HCT116 (cell line): Measurements from ENCODE around the gene NT5C3A. TPM values are rescaled to one million over a fixed set of nuclear protein-coding genes. Genes with fewer than 3 reads are reported as not detected.

Experiments
- ATAC-seq: fragments of 200-7000 bp; cut with Tn5 transposase; 2 replicates; pipeline ENCODE4 v1.9.1; 2020; ENCODE audit warnings: mild to moderate bottlenecking, moderate library complexity
- BruUV-seq: library from RNA; stranded (reverse); fragments of 400-500 nt; replicated peaks from 2 replicates; lab custom pipeline; 2021; lab: Mats Ljungman, UMichigan
- CTCF ChIA-PET: fragments of 300-600 bp; sonication (Branson Sonifier 250); formaldehyde crosslinking; loops from one replicate; lab custom pipeline; 2021; ENCODE audit warnings: antibody characterized with exemption; lab: Charles Lee
- POLR2A ChIA-PET: fragments of 300-600, 350-600 bp; sonication (Branson Sonifier 250); formaldehyde crosslinking; loops from one replicate; lab custom pipeline; 2021; ENCODE audit warnings: antibody characterized with exemption; lab: Charles Lee
- RAD21 ChIA-PET, 2 experiments: fragments of 300-600 bp; sonication (Branson Sonifier 250); formaldehyde crosslinking; loops; one replicate each; lab custom pipeline; 2023; ENCODE audit warnings: low total read pairs in 2 of 2; ENCODE audit not compliant: uncharacterized antibody in 2 of 2, unreplicated experiment in 2 of 2, low non-redundant PET in 1 of 2; lab: Charles Lee
- DNase-seq: peaks from one replicate; pipeline ENCODE4 v3.0.0-alpha.2; 2010; ENCODE audit warnings: low read depth, low spot score
- H2AFZ ChIP-seq: fragments of 200-600 bp; shearing (Covaris generic), sonication (generic); 2 replicates; pipeline ENCODE4 v1.6.1; 2017; ENCODE audit warnings: low read depth, mixed run types, mixed read lengths, antibody characterized with exemption, low read length; ENCODE audit not compliant: poor library complexity, severe bottlenecking
- H3K27ac ChIP-seq: 2 replicates; pipeline ENCODE4 v1.5.1; 2012; ENCODE audit warnings: low read depth, low read length
- H3K27me3 ChIP-seq: fragments of 200-600 bp; sonication (generic); 2 replicates; pipeline ENCODE4 v1.6.1; 2016; ENCODE audit warnings: mixed run types, low read length, mixed read lengths; ENCODE audit not compliant: insufficient read depth
- H3K36me3 ChIP-seq, 2 experiments: fragments of 200-500 bp in 1 of 2; fragments of 200-600 bp in 1 of 2; sonication (Bioruptor generic) in 1 of 2; sonication (generic) in 1 of 2; 2 replicates each; pipeline versions ENCODE4 v1.5.1 to v1.6.1; 2014 to 2016; ENCODE audit warnings: low read length in 2 of 2, inconsistent platforms in 1 of 2, mixed read lengths in 1 of 2, mixed run types in 1 of 2; ENCODE audit not compliant: insufficient read depth in 2 of 2, control insufficient read depth in 1 of 2
- H3K4me1 ChIP-seq, 2 experiments: fragments of 200-600 bp in 1 of 2; sonication (generic) in 1 of 2; 2 replicates each; pipeline versions ENCODE4 v1.5.1 to v1.6.1; 2012 to 2017; ENCODE audit warnings: low read length in 2 of 2, inconsistent platforms in 1 of 2, mild to moderate bottlenecking in 1 of 2, mixed read lengths in 1 of 2, mixed run types in 1 of 2, moderate library complexity in 1 of 2; ENCODE audit not compliant: insufficient read depth in 2 of 2, control insufficient read depth in 1 of 2
- H3K4me2 ChIP-seq: fragments of 200-600 bp; sonication (generic); 2 replicates; pipeline ENCODE4 v1.6.1; 2017; ENCODE audit warnings: mixed run types, low read length, mixed read lengths
- H3K4me3 ChIP-seq, 2 experiments: fragments of 200-600 bp in 1 of 2; sonication (generic) in 1 of 2; replicated peaks in 1 of 2; 2 replicates each; pipeline ENCODE4 v1.5.1; 2011 to 2016; ENCODE audit warnings: low read length in 2 of 2, control low read depth in 1 of 2, low read depth in 1 of 2, mild to moderate bottlenecking in 1 of 2, mixed read lengths in 1 of 2, mixed run types in 1 of 2
- H3K79me2 ChIP-seq: fragments of 200-600 bp; sonication (generic); 2 replicates; pipeline ENCODE4 v1.6.1; 2017; ENCODE audit warnings: mild to moderate bottlenecking, mixed run types, low read length, moderate library complexity, mixed read lengths; ENCODE audit not compliant: insufficient read depth
- H3K9ac ChIP-seq: fragments of 200-600 bp; sonication (generic); 2 replicates; pipeline ENCODE4 v1.6.1; 2016; ENCODE audit warnings: low read length, mixed read lengths
- H3K9me2 ChIP-seq: fragments of 200-600 bp; sonication (generic), shearing (Covaris generic); 2 replicates; pipeline ENCODE4 v1.6.1; 2017; ENCODE audit warnings: mixed run types, mild to moderate bottlenecking, moderate library complexity; ENCODE audit not compliant: insufficient read depth
- H3K9me3 ChIP-seq, 2 experiments: fragments of 200-500 bp in 1 of 2; fragments of 200-600 bp in 1 of 2; sonication (Bioruptor generic) in 1 of 2; sonication (generic) in 1 of 2; 2 replicates each; pipeline ENCODE4 v1.6.1; 2014 to 2017; ENCODE audit warnings: low read length in 2 of 2, mixed read lengths in 2 of 2, inconsistent platforms in 1 of 2, low read depth in 1 of 2, mild to moderate bottlenecking in 1 of 2, mixed run types in 1 of 2, moderate library complexity in 1 of 2; ENCODE audit not compliant: control insufficient read depth in 1 of 2, insufficient read depth in 1 of 2
- H4K20me1 ChIP-seq: fragments of 200-600 bp; sonication (generic), shearing (Covaris generic); 2 replicates; pipeline ENCODE4 v1.6.1; 2017; ENCODE audit warnings: mixed run types, mild to moderate bottlenecking, moderate library complexity; ENCODE audit not compliant: insufficient read depth
- ATF3 ChIP-seq: IDR thresholded peaks from 2 replicates; pipeline ENCODE4 v1.6.1; 2012
- CBX3 ChIP-seq: IDR thresholded peaks from 2 replicates; pipeline ENCODE4 v1.6.1; 2012; ENCODE audit warnings: low read depth
- CEBPB ChIP-seq: IDR thresholded peaks from 2 replicates; pipeline ENCODE4 v1.6.1; 2012; ENCODE audit warnings: low read depth
- EGR1 ChIP-seq: IDR thresholded peaks from 2 replicates; pipeline ENCODE4 v1.6.1; 2012; ENCODE audit warnings: low read depth
- EZH2 ChIP-seq: fragments of 200-600 bp; sonication (generic); IDR thresholded peaks from 2 replicates; pipeline ENCODE4 v1.6.1; 2017; ENCODE audit warnings: antibody characterized with exemption, mixed run types
- EZH2phosphoT487 ChIP-seq: fragments of 200-600 bp; IDR thresholded peaks from 2 replicates; pipeline ENCODE4 v1.6.1; 2018; ENCODE audit warnings: antibody characterized with exemption, borderline replicate concordance
- FOSL1 ChIP-seq: IDR thresholded peaks from 2 replicates; pipeline ENCODE4 v1.6.1; 2012; ENCODE audit warnings: low read depth
- MAX ChIP-seq: IDR thresholded peaks from 2 replicates; pipeline ENCODE4 v1.6.1; 2012
- POLR2AphosphoS5 ChIP-seq: IDR thresholded peaks from 2 replicates; pipeline ENCODE4 v1.6.1; 2011; ENCODE audit warnings: mild to moderate bottlenecking, low read depth, low read length, moderate library complexity
- REST ChIP-seq: IDR thresholded peaks from 2 replicates; pipeline ENCODE4 v1.6.1; 2012; ENCODE audit warnings: low read depth
- SIN3A ChIP-seq: IDR thresholded peaks from 2 replicates; pipeline ENCODE4 v1.6.1; 2012; ENCODE audit warnings: low read depth
- SP1 ChIP-seq: IDR thresholded peaks from 2 replicates; pipeline ENCODE4 v1.6.1; 2012; ENCODE audit warnings: low read depth
- SRF ChIP-seq: IDR thresholded peaks from 2 replicates; pipeline ENCODE4 v1.6.1; 2012; ENCODE audit warnings: low read depth
- YY1 ChIP-seq: IDR thresholded peaks from 2 replicates; pipeline ENCODE4 v1.6.1; 2011; ENCODE audit warnings: low read length, low read depth, moderate library complexity, mild to moderate bottlenecking; ENCODE audit not compliant: insufficient replicate concordance; ENCODE audit errors: extremely low read depth
- ZFX ChIP-seq: fragments of 450-650 bp; IDR thresholded peaks from 2 replicates; pipeline ENCODE4 v1.6.1; 2017
- intact Hi-C: fragments of 100-400 bp; cut with micrococcal nuclease; formaldehyde crosslinking; loops from 2 replicates; pipeline ENCODE4 v1.10.0; 2022
- total RNA-seq: library from RNA; stranded (reverse); gene quantifications from one replicate; pipeline ENCODE4 v1.2.1, GENCODE V29; 2021; ENCODE audit not compliant: unreplicated experiment

The NT5C3A gene
- total RNA-seq, 1 experiment from 2014 or later: 32.5 TPM

- BruUV-seq: no TSS peak
- ChIA-PET POLR2A (no interaction called here), RAD21 (no interaction called here), CTCF (no interaction called here)
- peaks cover under 1% of the 10 kb centered on the region; the same call in 1 of the 2 replicates for H4K20me1 ChIP-seq
- no peaks in the 10 kb centered on the region for H3K9me2 ChIP-seq
- H3K27ac ChIP-seq: no peak overlapping the region
- no peak overlapping the region for H3K9ac ChIP-seq
- H3K4me2 ChIP-seq: no peak overlapping the region
- H3K4me1 ChIP-seq: peaks cover 5 to 15% of the 10 kb centered on the region in 2 experiments; a peak in 3 of 4 replicates
- H3K79me2 ChIP-seq: peaks cover 15% of the 10 kb centered on the region
- DNase-seq (no peak), ATAC-seq (no peak)
- no peak overlapping the region for H3K4me3 ChIP-seq
- H2AFZ ChIP-seq: no peak overlapping the region
- TF ChIP-seq SP1 (no peak), ATF3 (no peak), POLR2AphosphoS5 (no peak), FOSL1 (no peak), EZH2 (no peak), CEBPB (no peak), YY1 (no peak), MAX (no peak), EZH2phosphoT487 (no peak), SIN3A (no peak), REST (no peak), SRF (no peak), ZFX (no peak), CBX3 (no peak), EGR1 (no peak)
- no peaks in the 10 kb centered on the region for H3K27me3 ChIP-seq
- no peaks in the 10 kb centered on the region for H3K36me3 ChIP-seq
- intact Hi-C loops: no loop called here
- peaks cover 12 to 13% of the 10 kb centered on the region in 2 experiments; a peak in 2 of 4 replicates for H3K9me3 ChIP-seq
These were observed 3.4 kb upstream of the NT5C3A start for GRCh38 chr7:33065981-33066380.
